ENCODE results near the gene C19orf25.

C19orf25 gene

DNA sequence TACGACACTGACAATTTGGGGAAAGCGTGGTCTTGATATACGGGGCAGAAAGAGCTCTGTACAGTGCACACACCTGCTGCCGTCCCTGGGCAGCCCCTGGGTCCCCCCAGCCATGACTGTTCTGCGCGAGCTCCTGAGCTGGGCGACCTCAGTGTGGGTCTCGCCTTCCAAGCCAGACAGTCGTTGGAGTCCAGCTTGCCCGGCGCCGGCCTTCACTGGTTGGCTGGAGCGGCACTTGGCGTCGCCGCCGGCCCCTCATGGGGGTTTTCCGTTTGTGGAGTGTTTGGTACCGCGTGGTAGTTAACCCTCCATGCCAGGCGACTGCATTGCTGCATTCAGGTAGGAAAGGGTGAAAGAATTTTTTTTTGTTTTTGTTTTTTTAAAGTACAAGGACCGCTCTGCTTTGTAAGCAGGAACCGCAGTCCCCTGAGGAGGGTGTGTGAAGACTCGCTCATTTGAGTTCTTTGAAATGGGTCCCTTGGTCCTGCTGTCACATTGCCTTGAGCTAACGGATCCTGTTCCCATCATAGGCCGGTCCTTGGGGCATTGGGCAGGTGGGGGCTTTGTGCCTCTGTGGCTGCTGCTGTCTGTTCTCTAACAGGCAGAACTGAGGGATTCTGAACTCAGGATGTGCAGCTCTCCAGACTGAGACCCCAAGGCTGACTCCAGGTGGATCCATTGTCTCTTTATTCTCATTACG is 51.6 kb downstream of the C19orf25 start:
- DNase-seq: no peak

DNA sequence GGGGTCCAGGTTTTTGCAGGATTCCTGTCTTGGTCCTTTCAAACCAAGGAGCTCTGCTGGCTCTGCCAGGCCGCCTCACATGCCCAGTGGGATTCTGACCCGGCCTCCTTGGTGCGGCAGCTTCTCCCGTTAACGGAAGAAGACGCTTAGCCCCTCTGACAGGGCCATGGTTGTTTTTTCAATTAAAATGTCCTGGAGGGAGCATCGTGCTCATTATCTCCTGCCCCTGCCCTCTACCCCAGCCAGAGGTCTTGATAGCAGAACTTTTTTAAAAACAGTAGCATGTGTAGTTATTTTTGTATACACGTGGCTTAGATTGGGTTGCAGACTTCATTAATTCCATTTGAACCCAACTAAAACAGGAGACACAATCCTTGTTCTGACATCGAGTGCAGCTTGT is 52.3 kb downstream of the C19orf25 start:
- DNase-seq: no peak

DNA sequence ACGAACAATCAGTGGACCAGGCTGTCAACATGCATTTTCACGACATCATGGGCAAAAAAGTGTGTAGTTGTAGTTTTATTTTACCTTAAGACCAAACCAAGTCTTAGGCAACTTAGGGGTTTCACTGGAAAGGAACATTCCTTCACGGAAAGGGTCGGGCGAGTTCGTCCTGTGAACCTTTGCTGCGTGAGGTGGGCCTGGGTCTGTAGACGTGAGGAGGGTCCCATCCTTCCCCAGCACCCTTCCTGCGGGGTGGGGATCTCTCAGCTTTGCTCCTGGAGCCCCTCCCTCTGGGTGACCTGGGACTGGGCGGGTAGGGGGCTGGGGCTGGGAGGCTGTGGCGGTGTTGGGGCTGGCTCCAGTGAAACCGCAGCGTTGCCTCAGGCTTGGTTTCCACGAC is 53.1 kb downstream of the C19orf25 start:
- DNase-seq: no peak

DNA sequence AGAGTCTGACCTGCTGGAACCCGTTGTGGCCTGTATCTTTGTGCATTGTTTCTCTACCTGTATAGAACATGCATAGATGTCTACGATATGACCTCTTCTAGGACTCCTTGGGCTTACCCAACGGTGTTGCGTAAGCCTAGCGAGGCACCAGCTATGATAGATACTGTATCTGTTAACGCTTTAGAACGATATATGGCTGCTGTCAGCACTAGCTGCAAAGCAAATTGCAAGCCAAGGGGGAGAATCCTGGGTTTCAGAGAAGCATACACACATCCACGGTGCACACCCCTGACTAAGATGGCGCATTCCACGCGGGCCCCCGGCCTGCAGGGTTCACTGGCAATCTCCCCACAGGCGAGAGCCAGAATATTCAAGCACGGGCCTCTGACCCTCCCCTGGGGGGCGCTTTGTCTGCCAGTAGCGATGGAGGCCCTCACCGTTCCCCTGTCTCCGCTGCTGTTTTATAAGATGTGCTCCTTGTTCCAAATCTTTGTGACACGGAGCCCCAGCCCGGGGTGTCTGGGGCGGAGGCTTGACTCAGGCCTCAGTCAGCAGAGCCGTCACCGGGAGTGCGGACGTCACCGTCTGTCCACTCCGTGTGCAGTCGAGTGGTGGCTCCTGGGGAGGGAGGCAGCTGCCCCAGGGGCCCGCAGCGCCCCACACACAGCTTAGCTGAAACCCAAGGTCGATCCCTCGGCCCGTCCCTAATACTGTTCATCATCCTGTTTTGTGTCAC is 53.7 kb downstream of the C19orf25 start:
- DNase-seq: no peak

DNA sequence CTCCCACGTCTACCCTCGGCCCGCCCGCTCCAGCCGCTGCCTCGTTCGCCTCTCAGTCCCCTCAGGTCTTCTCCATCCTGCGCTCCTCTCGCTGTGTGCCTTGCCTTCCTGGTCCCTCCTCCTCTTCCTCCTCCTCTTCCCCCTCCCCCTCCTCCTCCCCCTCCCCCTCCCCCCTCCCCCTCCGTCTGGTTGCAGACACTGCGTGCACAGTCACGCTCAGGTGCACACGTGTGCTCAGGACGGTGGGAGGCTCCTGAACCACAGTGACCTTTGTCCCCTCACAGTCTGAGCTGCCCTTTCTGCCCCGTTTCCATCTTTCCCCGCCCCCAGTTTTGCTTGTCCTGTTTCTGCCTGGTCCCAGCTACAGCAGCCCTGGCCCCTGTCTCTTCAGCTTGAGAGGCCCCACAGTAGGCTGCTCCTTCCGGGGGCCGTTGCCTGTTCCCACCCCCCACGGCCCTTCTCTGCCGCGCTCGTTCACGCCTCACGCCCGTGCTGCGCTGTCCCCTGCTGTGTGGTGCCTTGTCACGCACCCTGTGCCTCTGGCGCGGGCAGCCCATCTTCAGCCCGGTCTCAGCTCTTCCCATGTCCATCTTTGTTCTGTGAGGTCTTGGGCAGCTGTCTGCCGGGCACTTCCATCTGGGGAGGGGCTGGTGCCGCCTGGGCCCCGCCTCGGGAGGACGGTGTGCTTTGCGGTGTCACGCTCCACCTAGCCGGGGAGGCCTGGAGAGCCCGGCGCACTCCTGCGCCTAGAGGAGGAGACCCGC is 54.6 kb downstream of the C19orf25 start:
- no peak for DNase-seq

DNA sequence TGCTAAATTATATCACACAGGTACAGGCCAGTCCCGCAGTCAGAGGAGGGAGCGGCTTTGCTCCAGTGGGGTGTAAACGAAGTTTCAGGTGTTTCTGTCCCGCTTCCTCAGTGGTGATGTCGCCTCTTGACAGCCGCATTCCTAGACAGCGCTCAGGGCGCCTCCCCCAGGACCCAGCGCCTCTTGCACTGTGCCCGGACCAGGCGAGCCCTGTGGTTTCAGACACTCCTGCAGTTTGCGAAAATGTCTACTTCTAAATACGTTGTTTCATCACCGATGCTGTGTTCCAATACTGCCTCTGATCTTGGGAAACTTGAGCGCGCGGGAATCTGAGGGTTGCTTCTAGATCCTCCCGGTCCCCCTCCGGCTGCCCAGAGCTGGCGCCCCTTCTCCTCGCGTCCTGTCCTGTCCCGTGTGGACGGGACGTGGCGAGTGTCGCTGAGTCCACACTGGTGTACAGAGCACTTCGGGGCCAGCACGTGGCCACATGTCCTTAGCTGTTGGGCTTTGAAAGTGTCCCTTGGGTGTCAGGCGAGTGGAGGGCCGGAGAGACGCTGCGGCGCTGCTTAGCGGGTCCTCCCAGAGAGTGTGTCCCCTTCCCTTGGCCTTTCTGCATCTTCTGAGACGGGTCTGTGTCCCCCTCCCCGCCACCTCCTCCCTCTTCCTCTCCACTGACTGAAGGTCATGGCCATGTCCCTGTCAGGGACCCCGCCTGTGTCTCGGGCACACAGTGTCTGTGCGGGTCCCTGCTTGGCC is 55.4 kb downstream of the C19orf25 start:
- no peak for DNase-seq
